Activated CD8-positive, alpha-beta T cell treated with anti-CD3 and anti-CD28 coated beads, Interleukin-2, amount 10 ng/mL, durations not matched to agents 7 days and 5 days (primary cell): ENCODE data around the gene ELF1. TPM values are rescaled to one million over a fixed set of nuclear protein-coding genes. Genes with fewer than 3 reads are reported as not detected.
"Not testable (repeated sequence)": the region's sequence is repeated elsewhere in the genome, so short reads cannot be mapped to it uniquely, and the experiment has no call there.

ENCODE experiments used
- ATAC-seq: fragments of 150-1000 bp; cut with Tn5 transposase; one replicate; pipeline ENCODE4 v1.10.0; 2021; ENCODE audit warnings: moderate library complexity
- CTCF ChIA-PET: fragments of 350-600 bp; sonication (Branson Sonifier 250); formaldehyde crosslinking; loops from one replicate; lab custom pipeline; 2021; ENCODE audit warnings: antibody characterized with exemption; lab: Charles Lee
- POLR2A ChIA-PET: fragments of 350-600 bp; sonication (Branson Sonifier 250); formaldehyde crosslinking; loops from one replicate; lab custom pipeline; 2021; ENCODE audit warnings: antibody characterized with exemption; lab: Charles Lee
- DNase-seq: peaks from one replicate; pipeline ENCODE4 v3.0.0-alpha.2; 2020
- H3K27ac Mint-ChIP-seq: one replicate; pipeline ENCODE4 v1.8.0; 2021; ENCODE audit warnings: mild to moderate bottlenecking, mixed read lengths
- H3K27me3 Mint-ChIP-seq: one replicate; pipeline ENCODE4 v1.8.0; 2021; ENCODE audit warnings: low read depth, mixed read lengths
- H3K36me3 Mint-ChIP-seq: one replicate; pipeline ENCODE4 v1.8.0; 2021; ENCODE audit warnings: low read depth, mixed read lengths
- H3K4me1 Mint-ChIP-seq: one replicate; pipeline ENCODE4 v1.8.0; 2021; ENCODE audit warnings: low read depth, mixed read lengths
- H3K4me3 Mint-ChIP-seq: one replicate; pipeline ENCODE4 v1.8.0; 2021; ENCODE audit warnings: mild to moderate bottlenecking, mixed read lengths
- H3K9me3 Mint-ChIP-seq: one replicate; pipeline ENCODE4 v1.8.0; 2022; ENCODE audit warnings: mixed read lengths; ENCODE audit not compliant: insufficient read depth
- total RNA-seq, 2 experiments: library from RNA; stranded (reverse); gene quantifications; one replicate each; pipeline ENCODE4 v1.2.3, GENCODE V29; 2021

Gene ELF1
- total RNA-seq, 2 experiments from 2014 or later, result 106 to 107 TPM

- no peak for ATAC-seq
- Mint-ChIP-seq H3K27me3 (no peaks in the 10 kb centered on the region), H3K36me3 (peaks cover 10% of the 10 kb centered on the region), H3K9me3 (no peaks in the 10 kb centered on the region), H3K4me3 (no peak overlapping the region), H3K4me1 (peaks cover 52% of the 10 kb centered on the region), H3K27ac (no peak overlapping the region)
- DNase-seq, result no peak
- ChIA-PET CTCF (interaction anchor here (0.6 to 5.3 kb wide), 7 partner anchors 22 to 164 kb away, joined by 3 to 60 read pairs (median 4); partner anchors contain the start of gene ELF1), POLR2A (interaction anchor here (1.2 kb wide), 1 partner anchor 48 kb away, joined by 4 read pairs; no protein-coding TSS in a partner anchor)
These were observed 38.0 kb upstream of the ELF1 start for GRCh38 chr13:41056826-41057711.

GRCh38 chr13:41056194-41056593 lies 37.1 kb upstream of the ELF1 start:
- H3K27ac Mint-ChIP-seq, result no peak overlapping the region
- POLR2A ChIA-PET, result interaction anchor here (1.9 kb wide), 1 partner anchor 83 kb away, joined by 5 read pairs; no protein-coding TSS in a partner anchor
- ATAC-seq (no peak), DNase-seq (no peak)
- peaks cover 53% of the 10 kb centered on the region for H3K4me1 Mint-ChIP-seq
- H3K36me3 Mint-ChIP-seq, result peaks cover 7% of the 10 kb centered on the region
- CTCF ChIA-PET, result interaction anchor here (0.6 to 5.3 kb wide), 9 partner anchors 14 to 135 kb away, joined by 3 to 60 read pairs (median 11); partner anchors contain the start of gene ELF1
- no peaks in the 10 kb centered on the region for H3K9me3 Mint-ChIP-seq
- no peaks in the 10 kb centered on the region for H3K27me3 Mint-ChIP-seq
- H3K4me3 Mint-ChIP-seq, result no peak overlapping the region

- CTCF ChIA-PET, result interaction anchor here (0.6 to 5.3 kb wide), 40 partner anchors 8 to 257 kb away, joined by 3 to 60 read pairs (median 6); partner anchors contain the start of gene ELF1
- Mint-ChIP-seq H3K27me3 (no peaks in the 10 kb centered on the region), H3K27ac (no peak overlapping the region), H3K36me3 (no peaks in the 10 kb centered on the region), H3K4me1 (peaks cover 59% of the 10 kb centered on the region), H3K4me3 (no peak overlapping the region), H3K9me3 (no peaks in the 10 kb centered on the region)
- POLR2A ChIA-PET, result interaction anchor here (1.2 to 1.9 kb wide), 2 partner anchors 36 to 82 kb away, joined by 3 to 5 read pairs; partner anchors contain the start of gene ELF1
- ATAC-seq (no peak), DNase-seq (no peak)
These were observed 36.0 kb upstream of the ELF1 start for GRCh38 chr13:41054919-41055619.

GRCh38 chr13:41054212-41054877 lies 35.2 kb upstream of the ELF1 start:
- CTCF ChIA-PET, result interaction anchor here (0.6 to 5.3 kb wide), 46 partner anchors 9 to 258 kb away, joined by 3 to 60 read pairs (median 6); partner anchors contain the start of gene ELF1
- Mint-ChIP-seq H3K4me1 (peaks cover 56% of the 10 kb centered on the region), H3K36me3 (peaks cover 3% of the 10 kb centered on the region), H3K4me3 (peak overlapping the region; percentile 6), H3K27ac (no peak overlapping the region), H3K9me3 (no peaks in the 10 kb centered on the region), H3K27me3 (no peaks in the 10 kb centered on the region)
- ATAC-seq (peak; percentile 72), DNase-seq (peak; percentile 73)
- POLR2A ChIA-PET, result interaction anchor here (1.9 kb wide), 1 partner anchor 82 kb away, joined by 5 read pairs; no protein-coding TSS in a partner anchor

GRCh38 chr13:41053384-41053826 lies 34.3 kb upstream of the ELF1 start:
- ChIA-PET CTCF (interaction anchor here (0.7 to 5.3 kb wide), 37 partner anchors 9 to 259 kb away, joined by 3 to 60 read pairs (median 6); partner anchors contain the start of gene ELF1), POLR2A (no interaction called here)
- Mint-ChIP-seq H3K9me3 (no peaks in the 10 kb centered on the region), H3K36me3 (peaks cover 11% of the 10 kb centered on the region), H3K27me3 (no peaks in the 10 kb centered on the region), H3K27ac (no peak overlapping the region), H3K4me3 (no peak overlapping the region), H3K4me1 (peaks cover 48% of the 10 kb centered on the region)
- no peak for DNase-seq
- ATAC-seq, result no peak

- ATAC-seq, result no peak
- ChIA-PET POLR2A (no interaction called here), CTCF (interaction anchor here (0.8 to 5.3 kb wide), 6 partner anchors 32 to 144 kb away, joined by 4 to 60 read pairs (median 16); partner anchors contain the start of gene ELF1)
- no peaks in the 10 kb centered on the region for H3K27me3 Mint-ChIP-seq
- no peak overlapping the region for H3K27ac Mint-ChIP-seq
- H3K4me1 Mint-ChIP-seq, result peaks cover 41% of the 10 kb centered on the region
- DNase-seq, result no peak
- H3K9me3 Mint-ChIP-seq, result no peaks in the 10 kb centered on the region
- H3K36me3 Mint-ChIP-seq, result peaks cover 16% of the 10 kb centered on the region
- no peak overlapping the region for H3K4me3 Mint-ChIP-seq
These were observed 33.3 kb upstream of the ELF1 start for GRCh38 chr13:41052441-41052840.

- Mint-ChIP-seq H3K4me3 (no peak overlapping the region), H3K9me3 (no peaks in the 10 kb centered on the region), H3K27ac (no peak overlapping the region), H3K27me3 (no peaks in the 10 kb centered on the region), H3K4me1 (peaks cover 23% of the 10 kb centered on the region), H3K36me3 (peaks cover 31% of the 10 kb centered on the region)
- no peak for DNase-seq
- CTCF ChIA-PET, result interaction anchor here (1.5 to 2.7 kb wide), 3 partner anchors 29 to 75 kb away, joined by 5 to 11 read pairs (median 7); partner anchors contain the start of gene ELF1
- POLR2A ChIA-PET, result no interaction called here
- ATAC-seq, result no peak
These were observed 30.6 kb upstream of the ELF1 start for GRCh38 chr13:41049480-41050440.

- Mint-ChIP-seq H3K9me3 (no peaks in the 10 kb centered on the region), H3K4me1 (peaks cover 12% of the 10 kb centered on the region), H3K27ac (no peak overlapping the region), H3K27me3 (no peaks in the 10 kb centered on the region), H3K36me3 (peaks cover 31% of the 10 kb centered on the region), H3K4me3 (no peak overlapping the region)
- CTCF ChIA-PET, result interaction anchor here (1.5 to 2.7 kb wide), 4 partner anchors 15 to 74 kb away, joined by 4 to 11 read pairs (median 6); partner anchors contain the start of gene ELF1
- POLR2A ChIA-PET, result no interaction called here
- ATAC-seq (no peak), DNase-seq (no peak)
These were observed 29.5 kb upstream of the ELF1 start for GRCh38 chr13:41048640-41049039.

- not testable (repeated sequence) for DNase-seq
- CTCF ChIA-PET, result interaction anchor here (0.5 kb wide), 1 partner anchor 214 kb away, joined by 3 read pairs; no protein-coding TSS in a partner anchor
These were observed 23.3 kb upstream of the ELF1 start for GRCh38 chr13:41042419-41042818.

More at GRCh38 chr13:41042419-41042818, 23.3 kb upstream of the ELF1 start:
- H3K27ac Mint-ChIP-seq, H3K4me1 Mint-ChIP-seq, H3K4me3 Mint-ChIP-seq, H3K27me3 Mint-ChIP-seq, POLR2A ChIA-PET, H3K9me3 Mint-ChIP-seq, ATAC-seq: not testable (repeated sequence)
- H3K36me3 Mint-ChIP-seq, result peaks cover 15% of the 10 kb centered on the region
